Measurements from ENCODE around the gene CCDC43. TPM values are rescaled to one million over a fixed set of nuclear protein-coding genes. Genes with fewer than 3 reads are reported as not detected.
A peak's percentile ranks its signal among the peaks of the same experiment; 100 is the strongest.

Gene CCDC43
- total and polyA plus RNA-seq, 2 of the 13 experiments (the other 11 are each of a cell fraction or from before 2014, with no cell fraction given), result 17.5 to 94.8 TPM

DNA sequence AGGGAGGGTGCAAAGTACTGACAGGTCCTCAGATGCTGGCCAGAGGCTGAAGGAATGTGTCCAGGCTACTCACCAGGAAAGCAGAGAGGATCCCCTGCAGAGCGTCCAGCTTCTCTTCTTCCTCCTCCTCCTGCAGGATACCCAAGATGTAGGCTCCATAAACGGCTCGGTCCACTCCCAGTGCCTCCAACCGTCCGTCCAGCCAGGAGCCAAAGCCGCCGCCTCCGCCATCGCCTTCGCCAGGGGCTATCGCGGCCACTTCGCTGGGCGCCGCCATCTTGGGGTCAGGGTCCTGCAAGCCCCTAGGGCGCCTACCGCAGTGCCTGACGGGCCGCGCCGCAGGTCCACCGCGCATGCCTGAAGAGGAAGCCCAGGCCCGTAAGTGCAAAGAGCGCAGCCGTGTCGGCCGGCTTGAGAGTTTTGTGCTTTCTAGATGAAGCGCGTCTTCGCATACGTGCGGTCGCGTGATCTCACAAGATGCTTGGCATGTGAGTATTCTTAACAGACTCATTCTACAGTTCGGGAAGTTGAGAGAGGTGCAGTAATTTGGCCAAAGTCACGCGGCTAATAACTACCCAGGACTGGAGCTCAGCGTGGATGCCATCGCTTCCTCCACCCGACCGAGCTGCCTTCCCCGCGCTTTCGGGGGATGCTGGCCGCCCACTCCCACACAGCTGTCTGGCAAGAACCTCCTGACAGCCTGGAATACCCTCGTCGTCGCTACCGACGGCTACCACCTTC lies at the start of gene CCDC43 (continued):
- TF ChIP-seq, protein P1, sequence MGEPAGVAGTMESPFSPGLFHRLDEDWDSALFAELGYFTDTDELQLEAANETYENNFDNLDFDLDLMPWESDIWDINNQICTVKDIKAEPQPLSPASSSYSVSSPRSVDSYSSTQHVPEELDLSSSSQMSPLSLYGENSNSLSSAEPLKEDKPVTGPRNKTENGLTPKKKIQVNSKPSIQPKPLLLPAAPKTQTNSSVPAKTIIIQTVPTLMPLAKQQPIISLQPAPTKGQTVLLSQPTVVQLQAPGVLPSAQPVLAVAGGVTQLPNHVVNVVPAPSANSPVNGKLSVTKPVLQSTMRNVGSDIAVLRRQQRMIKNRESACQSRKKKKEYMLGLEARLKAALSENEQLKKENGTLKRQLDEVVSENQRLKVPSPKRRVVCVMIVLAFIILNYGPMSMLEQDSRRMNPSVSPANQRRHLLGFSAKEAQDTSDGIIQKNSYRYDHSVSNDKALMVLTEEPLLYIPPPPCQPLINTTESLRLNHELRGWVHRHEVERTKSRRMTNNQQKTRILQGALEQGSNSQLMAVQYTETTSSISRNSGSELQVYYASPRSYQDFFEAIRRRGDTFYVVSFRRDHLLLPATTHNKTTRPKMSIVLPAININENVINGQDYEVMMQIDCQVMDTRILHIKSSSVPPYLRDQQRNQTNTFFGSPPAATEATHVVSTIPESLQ (CRISPR knock-in tag; conservative IDR thresholded peaks at IDR 0.05), result no peak; the same call in 1 of the 2 replicates
- TF ChIP-seq FOXJ3 (CRISPR knock-in tag; IDR thresholded peaks at IDR 0.05; ENCODE audit: borderline replicate concordance), result peak; percentile 47; the same call in 1 of the 2 replicates
- TF ChIP-seq NFKB2 (CRISPR knock-in tag; IDR thresholded peaks at IDR 0.05; ENCODE audit: borderline replicate concordance), result peak; percentile 93
- 0 out of 2 replicates have a peak, but pooled peaks have one; percentile 44 for TF ChIP-seq JUND (CRISPR knock-in tag; IDR thresholded peaks at IDR 0.05)
- TF ChIP-seq ARNTL (CRISPR knock-in tag; IDR thresholded peaks at IDR 0.05), result peak; percentile 50; the same call in 1 of the 2 replicates
- peak; percentile 58; the same call in 1 of the 2 replicates for TF ChIP-seq NCOA1 (CRISPR knock-in tag; IDR thresholded peaks at IDR 0.05)
- TF ChIP-seq KDM2A (CRISPR knock-in tag; IDR thresholded peaks at IDR 0.05; ENCODE audit: borderline replicate concordance, low read depth), result peak; percentile 92
- peak; percentile 39; the same call in 1 of the 2 replicates for TF ChIP-seq ZNF562 (CRISPR knock-in tag; IDR thresholded peaks at IDR 0.05; ENCODE audit: borderline replicate concordance)
- TF ChIP-seq POLR2AphosphoS5 (IDR thresholded peaks at IDR 0.05; ENCODE audit: low read depth, low read length), result peak; percentile 99
- TF ChIP-seq, protein P2, sequence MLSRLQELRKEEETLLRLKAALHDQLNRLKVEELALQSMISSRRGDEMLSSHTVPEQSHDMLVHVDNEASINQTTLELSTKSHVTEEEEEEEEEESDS (CRISPR knock-in tag; IDR thresholded peaks at IDR 0.05; ENCODE audit: borderline replicate concordance), result peak; percentile 84; the same call in 1 of the 2 replicates
- peak; percentile 71 for TF ChIP-seq ZNF629 (CRISPR knock-in tag; conservative IDR thresholded peaks at IDR 0.05)
- TF ChIP-seq ZNF232 (CRISPR knock-in tag; IDR thresholded peaks at IDR 0.05; ENCODE audit: borderline replicate concordance), result peak; percentile 90
- TF ChIP-seq ZNF737 (CRISPR knock-in tag; IDR thresholded peaks at IDR 0.05; ENCODE audit: borderline replicate concordance), result peak; percentile 87; the same call in 1 of the 2 replicates
- TF ChIP-seq RAD51 (IDR thresholded peaks at IDR 0.05; ENCODE audit: borderline replicate concordance), result no peak
- TF ChIP-seq TCF12 (IDR thresholded peaks at IDR 0.05), result no peak
- peak; percentile 87 for TF ChIP-seq TCF12 (CRISPR knock-in tag; IDR thresholded peaks at IDR 0.05)
- no peak for TF ChIP-seq TOE1 (CRISPR knock-in tag; IDR thresholded peaks at IDR 0.05)
- TF ChIP-seq MZF1 (CRISPR knock-in tag; IDR thresholded peaks at IDR 0.05; ENCODE audit: borderline replicate concordance), result no peak
- TF ChIP-seq, protein P3, sequence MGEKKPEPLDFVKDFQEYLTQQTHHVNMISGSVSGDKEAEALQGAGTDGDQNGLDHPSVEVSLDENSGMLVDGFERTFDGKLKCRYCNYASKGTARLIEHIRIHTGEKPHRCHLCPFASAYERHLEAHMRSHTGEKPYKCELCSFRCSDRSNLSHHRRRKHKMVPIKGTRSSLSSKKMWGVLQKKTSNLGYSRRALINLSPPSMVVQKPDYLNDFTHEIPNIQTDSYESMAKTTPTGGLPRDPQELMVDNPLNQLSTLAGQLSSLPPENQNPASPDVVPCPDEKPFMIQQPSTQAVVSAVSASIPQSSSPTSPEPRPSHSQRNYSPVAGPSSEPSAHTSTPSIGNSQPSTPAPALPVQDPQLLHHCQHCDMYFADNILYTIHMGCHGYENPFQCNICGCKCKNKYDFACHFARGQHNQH (CRISPR knock-in tag; IDR thresholded peaks at IDR 0.05), result peak; percentile 88
- TF ChIP-seq IRX3 (CRISPR knock-in tag; IDR thresholded peaks at IDR 0.05; ENCODE audit: borderline replicate concordance, low read depth), result peak; percentile 64; the same call in 1 of the 2 replicates
- no peak for TF ChIP-seq ZNF660 (CRISPR knock-in tag; IDR thresholded peaks at IDR 0.05; ENCODE audit: borderline replicate concordance, low read depth)
- no peak for TF ChIP-seq ZEB1 (IDR thresholded peaks at IDR 0.05; ENCODE audit: insufficient replicate concordance, low read depth)
- TF ChIP-seq RFX5 (IDR thresholded peaks at IDR 0.05; ENCODE audit: low read depth, low read length), result peak; percentile 36; the same call in 1 of the 2 replicates
- TF ChIP-seq, protein P4, sequence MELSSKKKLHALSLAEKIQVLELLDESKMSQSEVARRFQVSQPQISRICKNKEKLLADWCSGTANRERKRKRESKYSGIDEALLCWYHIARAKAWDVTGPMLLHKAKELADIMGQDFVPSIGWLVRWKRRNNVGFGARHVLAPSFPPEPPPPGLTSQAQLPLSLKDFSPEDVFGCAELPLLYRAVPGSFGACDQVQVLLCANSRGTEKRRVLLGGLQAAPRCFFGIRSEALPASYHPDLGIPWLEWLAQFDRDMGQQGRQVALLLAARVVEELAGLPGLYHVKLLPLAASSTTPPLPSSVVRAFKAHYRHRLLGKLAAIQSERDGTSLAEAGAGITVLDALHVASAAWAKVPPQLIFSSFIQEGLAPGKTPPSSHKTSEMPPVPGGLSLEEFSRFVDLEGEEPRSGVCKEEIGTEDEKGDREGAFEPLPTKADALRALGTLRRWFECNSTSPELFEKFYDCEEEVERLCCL (CRISPR knock-in tag; IDR thresholded peaks at IDR 0.05; ENCODE audit: borderline replicate concordance), result no peak
- 0 out of 2 replicates have a peak, but pooled peaks have one; percentile 70 for TF ChIP-seq ZNF33A (CRISPR knock-in tag; IDR thresholded peaks at IDR 0.05; ENCODE audit: borderline replicate concordance)
- no peak for TF ChIP-seq JUNB (CRISPR knock-in tag; IDR thresholded peaks at IDR 0.05; ENCODE audit: borderline replicate concordance)
